Renal cortical epithelial cell (primary cell): ENCODE results near the gene CLC. TPM values are rescaled to one million over a fixed set of nuclear protein-coding genes. Genes with fewer than 3 reads are reported as not detected.
"Not testable (repeated sequence)": the region's sequence is repeated elsewhere in the genome, so short reads cannot be mapped to it uniquely, and the experiment has no call there.

Experiments used
- DNase-seq: peaks from one replicate; pipeline ENCODE4 v3.0.0-alpha.2; 2011; ENCODE audit warnings: low read depth
- total RNA-seq: library from RNA; depleted of rRNA; stranded (reverse); fragments of >200 nt; gene quantifications from 2 replicates; pipeline ENCODE4 v1.2.3, GENCODE V29; 2014

The CLC gene
- total RNA-seq = not detected in 2 replicates

DNA sequence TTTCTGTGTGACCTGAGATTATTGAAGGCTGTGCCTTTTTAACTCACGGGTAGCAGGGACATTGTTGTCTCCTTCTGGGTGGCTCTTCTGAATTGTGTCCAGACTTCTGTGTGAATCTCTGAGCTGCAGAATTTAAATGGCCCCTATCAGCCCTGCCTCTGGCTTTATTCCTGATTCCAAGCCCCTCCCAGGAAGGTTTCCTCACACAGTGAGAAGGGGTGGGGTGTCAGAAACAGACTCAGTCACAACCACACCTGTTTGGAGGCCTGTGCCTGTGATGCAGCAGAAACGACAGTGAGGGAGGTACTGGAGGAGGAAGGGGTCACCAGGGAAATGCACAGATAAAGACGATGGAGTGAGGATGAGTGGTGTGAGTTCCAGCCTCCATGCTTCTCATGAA lies at the start of gene CLC:
TSS of gene CLC (minus strand) at position 139 of the 400 bp plus-strand sequence. CDS start at position 62, 77 bp downstream.
- DNase-seq = no peak

DNA sequence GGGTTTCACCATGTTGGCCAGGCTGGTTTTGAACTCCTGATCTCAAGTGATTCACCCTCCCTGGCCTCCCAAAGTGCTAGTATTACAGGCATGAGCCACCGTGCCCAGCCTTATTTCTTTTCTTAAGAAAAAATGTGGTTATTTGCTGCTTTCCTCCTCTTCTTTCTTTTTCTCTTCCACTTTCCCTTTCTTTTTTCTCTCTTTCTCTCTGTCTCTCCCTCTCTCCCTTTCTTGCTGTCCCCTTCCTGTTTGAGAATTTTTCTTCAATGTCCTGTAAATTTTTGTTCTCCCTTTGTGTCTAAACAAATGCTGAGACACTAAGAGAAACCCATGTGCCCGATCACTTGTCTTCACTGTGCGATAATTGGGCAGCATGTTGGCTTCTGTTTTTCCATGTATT lies 43.1 kb upstream of the CLC start:
- DNase-seq = no peak

DNA sequence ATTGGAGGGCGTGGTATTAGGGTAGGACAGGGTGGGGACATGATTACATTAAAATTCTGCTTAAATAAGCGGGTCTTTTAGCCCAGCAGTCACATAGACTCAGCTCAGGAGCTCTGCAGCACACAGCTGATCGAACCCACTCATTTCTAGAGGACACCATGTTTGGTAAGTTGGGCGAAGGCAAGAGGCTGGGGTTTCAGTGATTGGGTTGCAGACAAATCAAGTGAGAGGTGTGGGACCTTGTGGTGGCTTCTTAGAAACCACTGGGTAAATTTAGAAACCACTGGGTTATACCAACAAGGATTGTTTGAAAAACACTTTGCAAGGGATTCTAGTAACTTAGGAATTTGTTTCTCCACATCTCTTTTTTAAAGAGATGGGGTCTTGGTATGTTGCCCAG lies 40.9 kb upstream of the CLC start, which contains the start of gene LEUTX:
TSS of gene LEUTX (plus strand) at position 92 of the 400 bp plus-strand sequence. CDS start at position 159, 67 bp downstream.
- no peak for DNase-seq

DNA sequence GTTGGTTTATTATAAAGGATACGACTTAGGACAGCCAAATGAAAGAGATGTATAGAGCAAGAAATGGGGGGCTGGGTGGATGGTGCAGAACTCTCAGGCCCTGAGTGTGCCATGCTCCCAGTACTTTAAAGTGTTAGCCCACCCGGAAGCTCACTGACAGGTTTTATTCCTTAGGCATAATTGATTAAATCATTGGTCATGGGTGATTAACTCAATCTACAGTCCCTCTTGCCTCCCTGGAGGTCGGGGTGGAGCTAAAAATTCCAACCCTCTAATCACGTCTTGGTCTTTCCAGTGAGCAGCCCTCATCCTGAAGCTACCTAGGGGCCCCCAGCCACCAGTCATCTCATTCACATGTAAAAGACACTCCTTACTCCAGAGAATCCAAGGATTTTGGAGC lies 31.0 kb upstream of the CLC start:
- DNase-seq = peak; percentile 0

DNA sequence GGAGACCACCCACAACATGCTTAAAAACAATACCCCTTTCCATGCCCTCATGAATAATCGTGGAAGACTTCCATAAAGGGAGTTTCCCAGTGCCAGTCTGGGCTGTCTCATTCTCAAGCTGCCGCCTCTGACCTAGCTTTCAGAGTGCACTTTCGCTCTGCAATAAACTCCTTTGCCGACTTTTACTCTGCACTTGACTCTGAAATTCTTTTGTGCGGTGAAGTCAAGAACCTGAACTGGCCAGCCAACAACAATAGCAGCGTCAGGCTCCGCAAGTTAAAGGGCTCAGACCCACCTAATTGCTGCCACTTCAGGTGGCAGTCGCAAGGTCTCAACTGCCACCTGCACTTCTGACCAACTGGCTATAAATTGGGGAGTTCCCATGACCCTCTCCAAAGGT lies 30.5 kb upstream of the CLC start:
- DNase-seq = peak; percentile 18

DNA sequence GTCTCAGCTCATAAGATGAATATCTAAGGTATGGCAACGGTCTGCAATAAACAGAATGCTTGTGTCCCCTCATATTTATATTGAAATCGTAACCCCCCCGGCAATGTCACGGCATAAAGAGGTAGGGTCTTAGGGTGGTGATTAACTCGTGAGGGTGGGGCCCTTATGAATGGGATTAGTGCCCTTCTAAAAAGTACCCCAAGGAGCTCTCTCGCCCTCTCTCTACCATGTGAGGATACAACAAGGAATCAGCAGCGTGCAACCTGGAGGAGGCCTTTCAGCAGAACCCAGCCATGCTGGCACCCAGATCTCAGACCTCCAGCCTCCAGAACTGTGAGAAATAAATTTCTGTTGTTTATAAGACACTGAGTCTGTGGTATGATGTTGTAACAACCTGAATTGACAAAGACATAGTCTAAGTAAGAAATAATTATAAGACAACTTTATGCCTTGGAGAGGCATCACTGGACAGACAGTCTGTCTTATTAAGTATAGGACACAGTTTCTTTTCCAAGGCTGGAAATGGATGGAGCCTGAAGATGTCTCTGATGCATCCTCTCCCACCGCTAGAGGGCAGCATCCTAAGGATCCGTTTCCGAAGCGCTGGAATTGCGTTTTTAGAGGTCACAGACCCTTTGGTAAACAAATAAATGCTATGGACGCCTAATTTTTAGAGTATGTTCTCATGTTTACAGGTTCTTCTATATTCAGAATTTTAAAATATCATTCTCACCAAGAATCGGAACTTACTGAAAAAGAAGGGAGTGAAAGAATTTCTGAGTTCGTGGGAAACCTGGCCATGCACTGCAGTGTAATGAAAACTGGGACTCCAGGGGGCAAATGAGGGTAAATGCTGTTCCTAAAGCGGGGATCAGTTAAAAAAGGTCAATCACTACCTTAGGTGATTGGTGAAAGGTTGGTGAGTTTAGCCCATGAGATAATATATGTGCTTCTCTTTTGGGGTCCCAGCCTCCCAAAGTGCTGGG lies 27.6 kb upstream of the CLC start:
- DNase-seq = peak; percentile 20

DNA sequence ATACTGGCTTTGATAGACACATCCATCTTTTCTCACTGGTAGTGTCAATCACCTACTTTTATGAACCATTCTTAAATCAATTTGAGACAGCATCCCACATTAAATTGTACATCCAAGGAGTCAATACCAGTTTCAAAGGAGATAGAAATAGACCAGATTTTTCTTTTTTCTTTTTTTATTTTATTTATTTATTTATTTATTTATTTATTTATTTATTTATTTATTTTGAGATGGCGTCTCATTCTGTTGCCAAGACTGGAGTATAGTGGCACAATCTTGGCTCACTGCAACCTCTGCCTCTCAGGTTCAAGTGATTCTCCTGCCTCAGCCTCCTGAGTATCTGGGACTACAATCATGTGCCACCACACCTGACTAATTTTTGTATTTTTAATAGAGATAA lies 24.0 kb upstream of the CLC start:
- DNase-seq = not testable (repeated sequence)

DNA sequence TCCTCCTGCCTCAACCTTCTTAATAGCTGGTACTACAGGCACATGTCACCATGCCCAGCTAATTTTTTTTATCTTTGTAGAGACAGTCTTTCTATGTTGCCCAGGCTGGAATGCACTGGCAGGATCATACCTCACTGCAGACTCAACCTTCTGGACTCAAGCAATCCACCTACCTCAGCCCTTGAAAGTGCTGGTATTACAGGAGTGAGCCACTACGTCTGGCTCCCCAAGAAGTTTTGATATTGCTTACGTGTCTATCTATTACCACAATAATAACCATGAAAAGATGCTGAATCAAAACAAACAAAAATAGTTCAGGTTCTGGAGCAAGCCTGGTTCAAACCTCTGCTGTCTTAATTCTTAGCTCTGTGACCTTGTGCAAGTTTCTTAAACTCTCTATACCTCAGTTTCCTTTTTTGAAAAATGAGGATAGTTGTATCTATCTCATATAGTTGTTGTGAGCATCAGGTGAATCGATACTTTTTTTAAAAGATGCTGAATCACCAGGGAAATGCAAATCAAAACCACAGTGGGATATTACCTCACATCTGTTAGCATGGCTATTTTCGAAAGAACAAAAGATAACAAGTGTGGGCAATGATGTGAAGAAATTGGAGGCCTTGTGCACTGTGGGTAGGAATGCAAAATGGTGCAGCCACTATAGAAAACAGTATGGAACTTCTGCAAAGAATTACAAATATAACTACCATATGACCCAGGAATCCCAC lies 21.8 kb upstream of the CLC start:
- DNase-seq = no peak

DNA sequence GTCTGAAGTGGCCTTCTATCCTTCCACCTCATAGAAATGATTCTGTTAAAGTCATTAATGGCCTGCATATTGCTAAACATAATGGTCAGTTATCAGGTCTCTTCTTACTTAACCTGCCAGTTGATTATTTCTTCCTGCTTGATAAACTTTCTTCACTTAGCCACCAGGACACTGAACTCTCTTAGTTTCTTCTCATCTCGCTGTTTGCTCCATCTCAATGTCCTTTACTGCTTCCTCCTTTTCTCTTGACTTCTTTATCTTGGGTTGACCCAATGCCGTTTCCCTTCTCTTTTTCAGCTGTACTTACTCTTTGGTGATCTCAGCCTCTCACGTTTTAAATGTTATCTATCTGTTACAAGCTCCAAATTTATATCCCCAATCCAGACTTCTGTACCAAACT lies 17.1 kb upstream of the CLC start:
- no peak for DNase-seq

DNA sequence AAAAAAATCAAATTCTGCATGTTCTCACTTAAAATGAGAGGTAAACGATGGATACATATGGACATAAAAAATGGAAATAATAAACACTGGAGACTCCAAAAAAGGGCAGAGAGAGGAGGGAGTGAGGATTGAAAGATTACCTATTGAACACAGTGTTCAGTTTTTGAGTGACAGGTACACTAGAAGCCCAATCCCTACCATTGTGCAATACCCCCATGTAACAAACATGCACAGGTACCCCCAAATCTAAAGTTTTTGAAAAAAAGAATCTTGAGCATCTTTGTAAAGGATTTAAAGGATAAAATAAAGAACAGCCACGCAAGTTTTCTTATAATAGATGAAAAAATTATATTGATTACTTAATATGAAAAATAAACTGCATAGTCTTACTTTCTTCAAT lies 16.7 kb upstream of the CLC start:
- no peak for DNase-seq

DNA sequence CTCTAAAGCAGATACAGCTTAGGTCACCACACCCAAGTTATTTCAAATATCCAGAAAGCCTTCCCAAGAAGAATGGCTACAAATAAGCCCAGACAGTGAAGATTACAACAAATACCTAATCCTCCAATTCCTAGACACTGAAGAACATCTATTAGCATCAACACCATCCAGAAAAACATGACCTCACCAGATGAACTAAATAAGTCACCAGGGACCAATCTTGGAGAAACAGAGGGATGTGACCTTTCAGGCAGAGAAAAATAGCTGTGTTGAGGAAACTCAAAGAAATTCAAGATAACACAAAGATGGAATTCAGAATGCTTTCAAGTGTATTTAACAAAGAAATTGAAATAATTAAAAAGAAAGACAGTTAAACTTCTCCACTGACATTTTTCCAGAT lies 15.0 kb upstream of the CLC start:
- DNase-seq = no peak

DNA sequence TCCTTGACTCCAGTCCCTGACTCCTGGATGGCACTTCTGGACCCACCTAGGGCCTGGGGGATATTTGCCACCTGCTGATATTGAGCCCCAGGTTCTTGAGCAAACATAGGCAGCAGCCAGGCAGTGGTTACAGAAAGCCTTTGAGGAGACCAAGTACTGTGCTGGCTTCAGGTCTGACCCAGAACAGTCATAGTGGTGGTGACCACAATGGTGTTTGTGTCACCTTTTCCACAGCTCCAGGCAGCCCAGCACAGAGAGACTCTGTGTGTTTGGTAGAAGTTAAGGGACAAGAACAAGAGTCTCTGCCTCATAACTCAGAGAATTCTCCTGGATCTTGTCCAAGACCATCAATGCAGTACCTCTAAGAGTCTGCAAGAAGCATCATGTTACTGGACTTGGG lies 14.6 kb upstream of the CLC start:
- DNase-seq = no peak

DNA sequence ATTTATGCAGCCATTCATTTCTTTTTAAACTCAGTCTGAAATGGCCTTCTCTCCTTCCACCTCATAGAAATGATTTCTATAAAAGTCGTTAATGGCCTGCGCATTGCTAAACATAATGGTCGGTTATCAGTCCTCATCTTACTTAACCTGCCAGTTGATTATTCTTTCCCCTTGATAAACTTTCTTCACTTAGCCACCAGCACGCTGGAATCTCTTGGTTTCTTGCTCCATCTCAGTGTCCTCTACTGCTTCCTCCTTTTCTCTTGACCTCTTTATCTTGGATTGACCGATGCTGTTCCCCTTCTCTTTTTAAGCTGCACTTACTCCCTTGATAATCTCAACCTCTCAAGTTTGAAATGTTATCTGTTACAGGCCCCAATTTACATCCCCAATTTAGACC lies 12.2 kb upstream of the CLC start:
- no peak for DNase-seq

DNA sequence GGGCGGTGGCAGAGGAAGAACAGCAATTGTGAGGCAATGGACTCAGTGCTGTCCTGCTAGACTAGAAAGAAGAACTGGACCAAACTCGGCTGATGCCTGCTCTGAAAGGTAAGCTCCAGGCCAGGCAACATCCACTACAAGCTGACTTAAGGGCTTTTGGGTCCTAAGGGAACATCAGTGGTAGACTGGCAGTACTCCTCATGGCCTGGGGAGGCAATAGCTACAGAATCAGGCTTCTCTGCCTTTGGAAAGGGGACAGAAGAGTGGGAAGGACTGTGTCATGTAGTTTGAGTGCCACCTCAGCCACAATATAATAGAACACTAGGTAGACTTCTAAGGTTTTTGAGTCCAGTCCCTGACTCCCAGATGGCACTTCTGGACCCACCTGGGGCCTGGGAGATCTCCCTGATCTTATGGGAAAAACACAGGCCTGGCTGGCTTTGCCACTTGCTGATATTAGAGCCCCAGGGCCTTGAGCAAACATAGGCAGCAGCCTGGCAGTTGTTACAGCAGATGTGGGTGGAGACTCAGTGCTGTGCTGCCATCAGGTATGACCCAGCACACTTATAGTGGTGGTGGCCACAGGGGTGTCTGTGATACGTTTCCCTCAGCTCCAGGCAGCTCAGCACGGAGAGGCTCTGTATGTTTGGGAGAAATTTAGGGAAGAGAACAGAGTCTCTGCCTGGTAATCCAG lies 9.2 kb upstream of the CLC start:
- no peak for DNase-seq

DNA sequence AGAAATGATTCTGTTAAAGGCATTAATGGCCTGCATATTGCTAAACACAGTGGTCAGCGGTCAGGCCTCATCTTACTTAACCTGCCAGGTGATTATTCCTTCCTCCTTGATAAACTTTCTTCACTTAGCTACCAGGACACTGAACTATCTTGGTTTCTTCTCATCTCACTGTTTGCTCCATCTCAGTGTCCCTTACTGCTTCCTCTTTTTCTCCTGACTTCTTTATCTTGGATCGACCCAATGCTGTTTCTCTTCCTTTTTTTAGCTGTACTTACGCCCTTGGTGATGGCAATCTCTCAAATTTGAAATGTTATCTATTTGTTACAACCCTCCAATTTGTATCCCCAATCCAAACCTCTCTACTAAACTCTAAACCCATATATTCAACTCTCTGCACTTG lies 7.8 kb upstream of the CLC start:
- DNase-seq = no peak

DNA sequence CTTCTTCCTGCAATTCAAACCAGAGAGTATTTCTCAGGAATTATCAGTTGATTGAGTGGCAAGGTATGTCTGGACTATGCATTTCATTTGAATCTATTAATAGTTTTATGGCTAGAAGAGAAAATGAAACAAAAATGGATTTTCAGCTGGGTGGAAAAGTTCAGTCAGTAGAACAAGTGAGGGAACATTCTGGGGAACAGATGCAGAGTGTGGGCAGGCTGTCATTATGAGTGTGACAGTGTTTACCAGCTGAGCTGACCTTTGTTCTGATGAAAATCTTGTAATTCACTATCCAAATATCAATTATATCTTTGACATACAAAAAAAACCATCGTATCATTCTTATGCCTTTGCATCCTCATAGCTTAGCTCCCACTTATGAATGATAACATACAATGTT lies 2.6 kb upstream of the CLC start:
- no peak for DNase-seq

DNA sequence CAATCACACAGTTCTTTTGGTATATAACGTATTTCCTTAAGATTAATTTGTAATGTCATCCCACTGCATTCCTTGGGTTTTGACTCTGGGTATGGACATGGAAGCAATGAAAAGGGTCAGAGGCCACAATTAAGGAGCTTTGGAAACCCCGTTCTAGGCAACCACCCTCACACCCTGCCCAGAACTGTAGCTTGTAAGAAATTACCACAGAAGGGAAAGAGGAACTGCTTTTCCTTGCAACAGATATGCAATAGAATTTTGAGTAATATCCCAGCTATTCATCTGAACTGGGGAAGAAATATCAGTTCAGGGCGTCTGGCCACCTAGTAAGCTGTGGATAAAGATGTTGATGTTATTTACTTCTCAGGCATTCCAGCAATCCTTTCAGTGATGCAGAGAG lies 985 bp upstream of the CLC start:
- DNase-seq = no peak

DNA sequence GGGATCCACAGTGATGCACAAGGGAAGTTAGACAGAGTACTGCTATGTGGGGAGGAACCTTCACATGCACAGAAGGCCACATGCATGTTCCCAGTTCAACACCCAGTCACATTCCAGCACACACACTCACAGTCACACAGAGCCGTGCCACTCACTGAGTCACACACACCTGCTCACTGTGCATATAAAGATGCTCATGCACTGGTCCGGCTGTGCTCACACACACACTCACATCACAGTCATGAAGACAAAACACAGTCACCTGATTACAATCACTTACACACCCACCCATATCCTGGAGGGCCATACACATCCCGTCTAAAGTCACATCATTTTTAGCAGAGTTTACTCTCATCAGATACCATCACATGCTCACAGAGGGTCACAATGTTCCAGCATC lies 478 bp downstream of the CLC start:
- no peak for DNase-seq

DNA sequence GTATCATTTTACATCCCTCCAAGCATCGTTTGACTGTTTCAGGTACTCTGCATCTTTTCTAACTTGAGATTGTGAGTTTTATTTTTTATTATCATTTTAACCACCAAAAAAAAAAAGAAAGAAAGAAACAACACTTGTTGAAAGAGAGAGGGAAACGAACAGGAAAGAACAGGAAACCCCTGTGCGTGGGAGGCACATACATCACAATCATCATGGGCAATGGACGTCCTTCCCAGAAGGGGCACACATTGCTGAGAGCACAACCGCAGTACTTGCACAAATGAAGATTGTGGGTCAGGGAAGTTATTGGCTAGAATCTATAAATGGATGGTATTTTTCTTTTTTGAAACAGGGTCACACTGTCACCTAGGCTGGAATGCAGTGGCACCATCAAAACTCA lies 1.7 kb downstream of the CLC start:
- DNase-seq = no peak

DNA sequence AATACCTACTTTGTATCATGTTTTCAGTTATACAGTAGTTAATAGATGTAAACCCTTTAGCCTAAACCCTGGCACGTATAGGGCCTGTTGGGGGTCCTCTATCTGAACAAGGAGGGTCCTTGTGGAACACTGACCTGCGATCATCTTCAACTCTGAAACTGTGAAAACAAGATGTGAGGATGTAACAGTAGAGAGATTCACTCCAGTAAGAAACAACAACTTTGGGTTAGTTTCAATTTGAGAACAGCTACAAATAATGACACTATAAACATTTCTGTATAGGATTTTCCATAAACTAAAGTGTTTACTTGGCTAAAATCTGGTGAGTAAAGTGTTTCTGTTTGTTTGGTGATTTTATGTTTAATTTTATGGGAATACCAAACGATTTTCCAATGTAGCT lies 2.1 kb downstream of the CLC start:
- no peak for DNase-seq

DNA sequence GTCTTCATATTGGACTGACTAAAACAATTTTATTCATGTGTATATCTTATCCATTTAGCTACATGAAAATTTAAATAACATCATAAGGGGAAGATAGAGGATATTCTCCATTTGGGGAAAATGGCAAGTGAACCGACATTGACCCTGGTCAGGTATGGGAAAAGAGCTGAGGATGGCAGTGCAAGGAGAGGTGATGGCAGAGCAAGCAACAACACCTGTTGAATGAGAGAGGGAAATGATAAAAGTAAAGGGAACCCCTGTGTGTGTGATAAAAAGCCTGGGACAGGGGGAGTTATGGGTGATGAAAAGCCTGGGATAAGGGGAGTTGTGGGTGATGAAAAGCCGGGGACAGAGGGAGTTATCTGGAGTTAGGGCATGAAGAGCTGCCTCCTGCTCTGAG lies 4.0 kb downstream of the CLC start:
- DNase-seq = no peak

DNA sequence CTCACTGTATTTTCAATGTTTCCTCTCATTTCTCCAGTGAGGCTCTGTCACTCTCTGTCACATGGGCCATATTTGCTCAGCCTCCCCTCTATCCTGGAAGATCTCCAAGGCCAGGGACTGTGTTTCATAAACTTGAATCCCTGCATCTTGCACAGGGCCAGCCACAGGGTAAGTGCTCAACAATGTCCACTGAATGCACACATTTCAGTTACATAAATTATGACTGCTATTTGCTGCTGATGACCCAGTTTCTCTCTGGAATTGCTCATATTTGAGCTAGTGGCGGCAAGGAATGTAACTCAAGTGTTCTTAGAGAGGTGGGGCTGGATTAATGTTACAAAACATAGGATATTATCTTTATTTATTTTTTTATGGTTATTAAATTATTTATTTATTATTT lies 6.1 kb downstream of the CLC start:
- DNase-seq = no peak
